HL-60 (cell line): ENCODE measurements around the gene IFIT1B.

ENCODE experiments used
- GABPA ChIP-seq: IDR thresholded peaks from 2 replicates; pipeline ENCODE4 v1.6.1; 2012; ENCODE audit warnings: low read depth
- TF ChIP-seq, protein P1 (sequence below): IDR thresholded peaks from one replicate; pipeline ENCODE4 v1.5.1; 2011; ENCODE audit warnings: low read length, control low read depth, inconsistent platforms; ENCODE audit not compliant: insufficient read depth

GRCh38 chr10:89391907-89392756, 14.3 kb downstream of the IFIT1B start, which contains the start of gene IFIT1:
- TF ChIP-seq, protein P1, sequence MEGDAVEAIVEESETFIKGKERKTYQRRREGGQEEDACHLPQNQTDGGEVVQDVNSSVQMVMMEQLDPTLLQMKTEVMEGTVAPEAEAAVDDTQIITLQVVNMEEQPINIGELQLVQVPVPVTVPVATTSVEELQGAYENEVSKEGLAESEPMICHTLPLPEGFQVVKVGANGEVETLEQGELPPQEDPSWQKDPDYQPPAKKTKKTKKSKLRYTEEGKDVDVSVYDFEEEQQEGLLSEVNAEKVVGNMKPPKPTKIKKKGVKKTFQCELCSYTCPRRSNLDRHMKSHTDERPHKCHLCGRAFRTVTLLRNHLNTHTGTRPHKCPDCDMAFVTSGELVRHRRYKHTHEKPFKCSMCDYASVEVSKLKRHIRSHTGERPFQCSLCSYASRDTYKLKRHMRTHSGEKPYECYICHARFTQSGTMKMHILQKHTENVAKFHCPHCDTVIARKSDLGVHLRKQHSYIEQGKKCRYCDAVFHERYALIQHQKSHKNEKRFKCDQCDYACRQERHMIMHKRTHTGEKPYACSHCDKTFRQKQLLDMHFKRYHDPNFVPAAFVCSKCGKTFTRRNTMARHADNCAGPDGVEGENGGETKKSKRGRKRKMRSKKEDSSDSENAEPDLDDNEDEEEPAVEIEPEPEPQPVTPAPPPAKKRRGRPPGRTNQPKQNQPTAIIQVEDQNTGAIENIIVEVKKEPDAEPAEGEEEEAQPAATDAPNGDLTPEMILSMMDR = no peak
- TF ChIP-seq GABPA = no peak
